HL-60 (cell line): ENCODE measurements around the gene SLC2A9.

Experiments
- CTCF ChIP-seq: IDR thresholded peaks from one replicate; pipeline ENCODE4 v1.5.1; 2011; ENCODE audit warnings: low read length, control low read depth, inconsistent platforms; ENCODE audit not compliant: insufficient read depth
- GABPA ChIP-seq: IDR thresholded peaks from 2 replicates; pipeline ENCODE4 v1.6.1; 2012; ENCODE audit warnings: low read depth
- POLR2AphosphoS5 ChIP-seq: IDR thresholded peaks from 2 replicates; pipeline ENCODE4 v1.6.1; 2012; ENCODE audit warnings: low read depth
- REST ChIP-seq: IDR thresholded peaks from 2 replicates; pipeline ENCODE4 v1.6.1; 2012; ENCODE audit warnings: low read depth; ENCODE audit not compliant: insufficient replicate concordance
- SPI1 ChIP-seq: IDR thresholded peaks from 2 replicates; pipeline ENCODE4 v1.6.1; 2012; ENCODE audit warnings: low read depth, mild to moderate bottlenecking, borderline replicate concordance

GRCh38 chr4:10018818-10019461 lies 2.4 kb downstream of the SLC2A9 start:
- TF ChIP-seq POLR2AphosphoS5: peak; percentile 59; the same call in 1 of the 2 replicates
- TF ChIP-seq CTCF: peak; percentile 95
- no peak for TF ChIP-seq REST
- no peak for TF ChIP-seq GABPA
- no peak for TF ChIP-seq SPI1
